ENCODE results near the gene MOSPD2.

DNA sequence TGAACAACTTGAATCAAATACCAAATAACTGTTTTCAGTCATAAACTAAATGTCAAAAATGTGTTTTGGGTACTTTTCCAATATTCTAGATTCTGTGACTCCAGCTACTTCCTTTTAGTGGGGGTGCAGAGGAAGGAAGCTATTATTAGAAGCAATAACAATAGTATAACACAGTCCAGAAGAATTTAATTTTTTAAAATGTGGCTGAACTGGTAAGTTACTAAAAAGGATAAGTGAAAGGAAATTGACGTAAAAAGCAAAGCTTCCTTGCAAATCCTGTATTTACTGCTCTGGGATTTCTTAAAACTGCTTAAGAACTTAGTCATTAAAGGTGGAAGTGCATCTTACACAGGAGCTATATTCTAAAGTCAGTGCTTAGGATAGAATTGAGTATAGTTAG is 53.2 kb downstream of the MOSPD2 start:
- TF ChIP-seq, protein P1, sequence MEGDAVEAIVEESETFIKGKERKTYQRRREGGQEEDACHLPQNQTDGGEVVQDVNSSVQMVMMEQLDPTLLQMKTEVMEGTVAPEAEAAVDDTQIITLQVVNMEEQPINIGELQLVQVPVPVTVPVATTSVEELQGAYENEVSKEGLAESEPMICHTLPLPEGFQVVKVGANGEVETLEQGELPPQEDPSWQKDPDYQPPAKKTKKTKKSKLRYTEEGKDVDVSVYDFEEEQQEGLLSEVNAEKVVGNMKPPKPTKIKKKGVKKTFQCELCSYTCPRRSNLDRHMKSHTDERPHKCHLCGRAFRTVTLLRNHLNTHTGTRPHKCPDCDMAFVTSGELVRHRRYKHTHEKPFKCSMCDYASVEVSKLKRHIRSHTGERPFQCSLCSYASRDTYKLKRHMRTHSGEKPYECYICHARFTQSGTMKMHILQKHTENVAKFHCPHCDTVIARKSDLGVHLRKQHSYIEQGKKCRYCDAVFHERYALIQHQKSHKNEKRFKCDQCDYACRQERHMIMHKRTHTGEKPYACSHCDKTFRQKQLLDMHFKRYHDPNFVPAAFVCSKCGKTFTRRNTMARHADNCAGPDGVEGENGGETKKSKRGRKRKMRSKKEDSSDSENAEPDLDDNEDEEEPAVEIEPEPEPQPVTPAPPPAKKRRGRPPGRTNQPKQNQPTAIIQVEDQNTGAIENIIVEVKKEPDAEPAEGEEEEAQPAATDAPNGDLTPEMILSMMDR (IDR thresholded peaks at IDR 0.05), result no peak
- TF ChIP-seq POLR2A (IDR thresholded peaks at IDR 0.05), result no peak

Measured in body of pancreas (tissue), 4 donors.